ENCODE measurements around the gene WDR47.

GRCh38 chr1:109080441-109081082 is 38.7 kb upstream of the WDR47 start:
- TF ChIP-seq CTCF (IDR thresholded peaks at IDR 0.05), result no peak
- no peak for TF ChIP-seq JUN (IDR thresholded peaks at IDR 0.05)

Data from A549 (cell line).